OCI-LY3 (cell line): ENCODE data around the gene EVX2.
A peak's percentile ranks its signal among the peaks of the same experiment; 100 is the strongest.

Experiments used
- H2AFZ ChIP-seq: fragments of 200-600, 300-600 bp; shearing (Covaris generic); 2 replicates; pipeline ENCODE4 v1.6.0; 2014; ENCODE audit warnings: antibody characterized with exemption, low read depth, low read length
- H3K27ac ChIP-seq: fragments of 200-600, 300-600 bp; sonication (generic); 2 replicates; pipeline ENCODE4 v1.5.1; 2014; ENCODE audit warnings: mild to moderate bottlenecking, low read length, moderate library complexity, mixed read lengths
- H3K27me3 ChIP-seq: fragments of 200-600, 300-600 bp; sonication (generic); 2 replicates; pipeline ENCODE4 v1.6.1; 2014; ENCODE audit warnings: low read depth, low read length, mixed read lengths
- H3K36me3 ChIP-seq: fragments of 200-600, 300-600 bp; sonication (generic); replicated peaks from 2 replicates; pipeline ENCODE3; 2014; ENCODE audit warnings: low read depth, low read length, mixed read lengths
- H3K4me1 ChIP-seq: fragments of 300-600, 200-600 bp; sonication (generic); 2 replicates; pipeline ENCODE4 v1.6.1; 2014; ENCODE audit warnings: low read length, mixed read lengths
- H3K4me2 ChIP-seq: fragments of 200-600, 300-600 bp; sonication (generic); 2 replicates; pipeline ENCODE4 v1.6.1; 2014; ENCODE audit warnings: low read length, mixed read lengths
- H3K4me3 ChIP-seq: fragments of 300-600, 200-600 bp; sonication (generic); 2 replicates; pipeline ENCODE4 v1.5.1; 2014; ENCODE audit warnings: antibody characterized with exemption, mild to moderate bottlenecking, low read length, moderate library complexity
- H3K79me2 ChIP-seq: fragments of 300-600, 200-600 bp; shearing (Covaris generic); 2 replicates; pipeline ENCODE4 v1.6.1; 2014; ENCODE audit warnings: mild to moderate bottlenecking, low read length, mixed read lengths
- H3K9ac ChIP-seq: fragments of 300-600, 200-600 bp; shearing (Covaris generic); 2 replicates; pipeline ENCODE4 v1.6.0; 2014; ENCODE audit warnings: mild to moderate bottlenecking, low read length, moderate library complexity
- H3K9me3 ChIP-seq: fragments of 200-600, 300-600 bp; shearing (Covaris generic); 2 replicates; pipeline ENCODE4 v1.6.1; 2014; ENCODE audit warnings: low read length, mixed read lengths; ENCODE audit not compliant: insufficient read depth
- H4K20me1 ChIP-seq: fragments of 200-600, 300-600 bp; sonication (generic); 2 replicates; pipeline ENCODE4 v1.6.1; 2016; ENCODE audit warnings: low read length, mixed read lengths; ENCODE audit not compliant: insufficient read depth
- EZH2phosphoT487 ChIP-seq: fragments of 200-600 bp; shearing (Covaris generic); IDR thresholded peaks from 2 replicates; pipeline ENCODE4 v1.6.1; 2018; ENCODE audit warnings: antibody characterized with exemption, mixed run types, low read depth
- TF ChIP-seq, protein P1 (sequence below): fragments of 200-600, 300-600 bp; sonication (generic); IDR thresholded peaks from 2 replicates; pipeline ENCODE4 v1.5.1; 2014; ENCODE audit warnings: antibody characterized with exemption, low read length, low read depth

EVX2 gene

GRCh38 chr2:176121190-176122051 lies 37.7 kb upstream of the EVX2 start:
- no peaks in the 10 kb centered on the region for H4K20me1 ChIP-seq
- no peak overlapping the region for H3K9ac ChIP-seq
- no peak overlapping the region for H3K27ac ChIP-seq
- no peak for TF ChIP-seq EZH2phosphoT487
- TF ChIP-seq, protein P1, sequence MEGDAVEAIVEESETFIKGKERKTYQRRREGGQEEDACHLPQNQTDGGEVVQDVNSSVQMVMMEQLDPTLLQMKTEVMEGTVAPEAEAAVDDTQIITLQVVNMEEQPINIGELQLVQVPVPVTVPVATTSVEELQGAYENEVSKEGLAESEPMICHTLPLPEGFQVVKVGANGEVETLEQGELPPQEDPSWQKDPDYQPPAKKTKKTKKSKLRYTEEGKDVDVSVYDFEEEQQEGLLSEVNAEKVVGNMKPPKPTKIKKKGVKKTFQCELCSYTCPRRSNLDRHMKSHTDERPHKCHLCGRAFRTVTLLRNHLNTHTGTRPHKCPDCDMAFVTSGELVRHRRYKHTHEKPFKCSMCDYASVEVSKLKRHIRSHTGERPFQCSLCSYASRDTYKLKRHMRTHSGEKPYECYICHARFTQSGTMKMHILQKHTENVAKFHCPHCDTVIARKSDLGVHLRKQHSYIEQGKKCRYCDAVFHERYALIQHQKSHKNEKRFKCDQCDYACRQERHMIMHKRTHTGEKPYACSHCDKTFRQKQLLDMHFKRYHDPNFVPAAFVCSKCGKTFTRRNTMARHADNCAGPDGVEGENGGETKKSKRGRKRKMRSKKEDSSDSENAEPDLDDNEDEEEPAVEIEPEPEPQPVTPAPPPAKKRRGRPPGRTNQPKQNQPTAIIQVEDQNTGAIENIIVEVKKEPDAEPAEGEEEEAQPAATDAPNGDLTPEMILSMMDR, result no peak
- no peaks in the 10 kb centered on the region for H3K4me1 ChIP-seq
- H3K9me3 ChIP-seq, result no peaks in the 10 kb centered on the region
- no peaks in the 10 kb centered on the region for H3K79me2 ChIP-seq
- no peaks in the 10 kb centered on the region for H3K27me3 ChIP-seq
- H3K36me3 ChIP-seq, result no peaks in the 10 kb centered on the region
- no peak overlapping the region for H3K4me2 ChIP-seq
- no peak overlapping the region for H3K4me3 ChIP-seq
- no peak overlapping the region for H2AFZ ChIP-seq

DNA sequence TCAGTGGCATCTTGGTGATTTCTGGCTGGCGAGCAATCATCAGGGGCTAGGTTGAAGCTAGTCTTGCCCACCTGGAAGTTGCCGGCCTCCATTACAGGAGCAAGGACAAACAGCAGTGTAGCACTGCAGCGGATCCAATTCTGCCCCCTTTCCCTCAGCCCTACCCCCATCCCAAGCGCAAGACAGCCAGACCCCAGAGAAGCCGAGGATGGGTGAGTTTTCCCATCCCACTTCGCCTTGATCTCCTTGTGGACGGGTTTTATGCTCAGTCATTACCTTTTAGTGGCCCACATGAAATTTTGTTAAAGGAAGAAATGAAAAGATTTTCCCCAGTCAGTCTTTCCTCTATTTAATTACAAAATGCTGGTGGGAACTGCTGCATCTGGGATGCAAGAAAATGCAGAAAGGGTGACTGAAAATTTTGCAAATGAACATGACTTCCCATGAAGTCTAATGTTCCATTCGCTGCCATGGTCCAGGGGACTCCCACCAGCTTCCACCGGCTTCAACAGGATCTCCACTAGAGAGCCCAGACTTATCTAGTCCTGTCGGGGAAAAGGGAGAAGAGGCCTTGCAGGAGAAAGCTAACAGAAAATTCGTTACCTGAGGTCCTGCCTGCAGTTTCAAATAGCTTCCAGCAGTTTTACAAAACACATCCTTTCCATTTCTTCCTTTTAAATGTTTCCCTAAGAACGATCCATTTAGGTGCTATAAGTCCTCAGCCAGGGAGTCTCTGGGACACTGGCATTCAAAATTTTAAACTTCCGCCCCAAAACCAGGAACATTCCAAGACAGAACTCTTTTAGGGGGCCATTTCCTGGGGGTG lies 36.8 kb upstream of the EVX2 start:
- H4K20me1 ChIP-seq, result no peaks in the 10 kb centered on the region
- H3K27me3 ChIP-seq, result no peaks in the 10 kb centered on the region
- no peaks in the 10 kb centered on the region for H3K9me3 ChIP-seq
- H2AFZ ChIP-seq, result no peak overlapping the region
- no peak overlapping the region for H3K9ac ChIP-seq
- H3K36me3 ChIP-seq, result no peaks in the 10 kb centered on the region
- H3K4me1 ChIP-seq, result no peaks in the 10 kb centered on the region
- H3K4me3 ChIP-seq, result no peak overlapping the region
- no peaks in the 10 kb centered on the region for H3K79me2 ChIP-seq
- TF ChIP-seq EZH2phosphoT487, result no peak
- TF ChIP-seq, protein P1, result no peak
- no peak overlapping the region for H3K27ac ChIP-seq
- H3K4me2 ChIP-seq, result no peak overlapping the region

DNA sequence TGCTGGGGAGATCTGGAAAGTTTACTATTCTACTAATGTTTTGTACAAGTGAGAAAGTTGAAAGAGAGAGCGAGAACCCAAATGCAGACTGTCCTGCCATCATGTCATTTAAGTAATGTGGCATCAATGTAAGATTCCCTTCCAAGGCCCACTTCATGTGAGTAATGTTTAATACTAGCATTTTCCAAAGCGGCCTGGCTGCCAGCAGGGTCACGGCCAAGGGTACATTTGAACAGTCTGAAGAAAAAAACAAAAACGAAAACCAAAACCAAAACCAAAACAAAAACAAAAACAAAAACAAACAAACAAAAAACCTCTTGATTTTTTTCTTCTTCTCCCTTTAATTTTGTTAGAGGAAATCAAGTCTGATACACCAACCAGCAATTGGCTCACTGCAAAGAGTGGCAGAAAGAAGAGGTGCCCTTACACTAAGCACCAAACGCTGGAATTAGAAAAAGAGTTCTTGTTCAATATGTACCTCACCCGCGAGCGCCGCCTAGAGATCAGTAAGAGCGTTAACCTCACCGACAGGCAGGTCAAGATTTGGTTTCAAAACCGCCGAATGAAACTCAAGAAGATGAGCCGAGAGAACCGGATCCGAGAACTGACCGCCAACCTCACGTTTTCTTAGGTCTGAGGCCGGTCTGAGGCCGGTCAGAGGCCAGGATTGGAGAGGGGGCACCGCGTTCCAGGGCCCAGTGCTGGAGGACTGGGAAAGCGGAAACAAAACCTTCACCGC lies 35.0 kb upstream of the EVX2 start:
- no peaks in the 10 kb centered on the region for H4K20me1 ChIP-seq
- no peaks in the 10 kb centered on the region for H3K4me1 ChIP-seq
- no peaks in the 10 kb centered on the region for H3K27me3 ChIP-seq
- H3K4me3 ChIP-seq, result no peak overlapping the region
- no peak overlapping the region for H3K4me2 ChIP-seq
- H3K36me3 ChIP-seq, result no peaks in the 10 kb centered on the region
- no peak for TF ChIP-seq EZH2phosphoT487
- TF ChIP-seq, protein P1, result peak; percentile 22; the same call in 1 of the 2 replicates
- no peaks in the 10 kb centered on the region for H3K79me2 ChIP-seq
- no peak overlapping the region for H3K27ac ChIP-seq
- H2AFZ ChIP-seq, result no peak overlapping the region
- no peaks in the 10 kb centered on the region for H3K9me3 ChIP-seq
- no peak overlapping the region for H3K9ac ChIP-seq
